Activated CD8-positive, alpha-beta memory T cell treated with anti-CD3 and anti-CD28 coated beads, Interleukin-2, amount 10 ng/mL, durations not matched to agents 7 days and 5 days (primary cell): Measurements from ENCODE around the gene FITM1. TPM values are rescaled to one million over a fixed set of nuclear protein-coding genes. Genes with fewer than 3 reads are reported as not detected.

Experiments used
- ATAC-seq: fragments of 150-1000 bp; cut with Tn5 transposase; one replicate; pipeline ENCODE4 v1.10.0; 2021; ENCODE audit warnings: moderate library complexity
- CTCF ChIA-PET: fragments of 350-600 bp; sonication (Branson Sonifier 250); formaldehyde crosslinking; loops from one replicate; lab custom pipeline; 2021; ENCODE audit warnings: antibody characterized with exemption; lab: Charles Lee
- DNase-seq: peaks from one replicate; pipeline ENCODE4 v3.0.0-alpha.2; 2020
- H3K27ac Mint-ChIP-seq: one replicate; pipeline ENCODE4 v1.8.0; 2021; ENCODE audit warnings: mild to moderate bottlenecking, mixed read lengths
- H3K27me3 Mint-ChIP-seq: one replicate; pipeline ENCODE4 v1.8.0; 2021; ENCODE audit warnings: mixed read lengths
- H3K36me3 Mint-ChIP-seq: one replicate; pipeline ENCODE4 v1.8.0; 2021; ENCODE audit warnings: mild to moderate bottlenecking, mixed read lengths
- H3K4me1 Mint-ChIP-seq: one replicate; pipeline ENCODE4 v1.8.0; 2021; ENCODE audit warnings: mixed read lengths
- H3K4me3 Mint-ChIP-seq: one replicate; pipeline ENCODE4 v1.8.0; 2021; ENCODE audit warnings: mild to moderate bottlenecking, moderate library complexity, mixed read lengths
- H3K9me3 Mint-ChIP-seq: one replicate; pipeline ENCODE4 v1.8.0; 2022; ENCODE audit warnings: low read depth, mixed read lengths
- microRNA-seq: library from miRNA; unstranded; fragments of <30 nt; microRNA quantifications from one replicate; pipeline ENCODE4 v1.2.0, GENCODE V29; 2022
- total RNA-seq, 2 experiments: library from RNA; stranded (reverse); gene quantifications; one replicate each; pipeline ENCODE4 v1.2.3, GENCODE V29; 2021

FITM1 gene
- total RNA-seq, 2 experiments from 2014 or later = 0.77 to 0.91 TPM

DNA sequence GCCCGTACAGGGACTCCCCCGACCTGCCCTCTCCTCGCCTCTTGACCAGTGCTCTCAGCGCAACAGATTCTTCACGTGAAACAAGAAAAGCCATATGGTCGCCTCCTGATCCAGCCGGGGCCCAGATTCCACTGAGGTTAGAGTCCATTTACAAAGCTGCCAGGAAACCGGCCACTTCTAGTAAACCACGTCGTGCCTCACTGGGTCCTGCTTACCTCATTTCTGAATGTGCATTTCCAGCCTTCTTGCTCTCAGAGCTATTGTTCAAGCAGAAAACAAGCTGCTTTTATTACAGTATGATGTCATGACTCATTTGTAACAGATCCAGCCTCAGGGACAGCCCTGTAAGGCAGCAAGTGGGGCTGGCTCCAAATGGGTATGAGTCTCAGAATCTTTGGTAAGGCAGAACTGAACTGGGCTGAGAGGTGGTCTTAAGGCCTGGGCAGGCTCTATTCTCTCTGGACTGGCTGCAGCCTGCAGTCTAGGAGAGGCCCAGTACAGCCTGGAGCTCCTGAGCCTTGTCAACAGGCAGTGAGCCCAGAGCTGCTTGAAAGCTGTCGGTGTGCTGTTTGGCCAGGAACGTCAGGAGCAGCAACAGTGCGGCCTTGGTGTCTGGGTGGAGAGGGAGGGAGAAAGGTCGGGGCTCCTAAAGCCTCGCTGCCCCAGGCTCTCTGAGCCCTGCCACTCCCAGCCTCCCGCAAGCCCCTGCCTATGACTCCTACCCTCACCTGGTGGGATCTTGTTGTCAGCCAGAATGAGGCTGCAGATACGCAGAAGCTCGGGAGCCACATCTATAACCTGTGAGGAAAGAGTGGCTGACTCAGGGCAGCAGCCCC, 49.7 kb downstream of the FITM1 start:
- Mint-ChIP-seq H3K4me3 (no peak overlapping the region), H3K9me3 (no peaks in the 10 kb centered on the region), H3K27ac (no peak overlapping the region), H3K27me3 (no peaks in the 10 kb centered on the region), H3K36me3 (peaks cover 21% of the 10 kb centered on the region), H3K4me1 (peaks cover under 1% of the 10 kb centered on the region)
- no peak for DNase-seq
- CTCF ChIA-PET = interaction anchor here (0.9 to 2.1 kb wide), 5 partner anchors 7 to 128 kb away, joined by 3 to 9 read pairs (median 4); partner anchors contain the start of genes CIDEB and IRF9
- ATAC-seq = no peak

DNA sequence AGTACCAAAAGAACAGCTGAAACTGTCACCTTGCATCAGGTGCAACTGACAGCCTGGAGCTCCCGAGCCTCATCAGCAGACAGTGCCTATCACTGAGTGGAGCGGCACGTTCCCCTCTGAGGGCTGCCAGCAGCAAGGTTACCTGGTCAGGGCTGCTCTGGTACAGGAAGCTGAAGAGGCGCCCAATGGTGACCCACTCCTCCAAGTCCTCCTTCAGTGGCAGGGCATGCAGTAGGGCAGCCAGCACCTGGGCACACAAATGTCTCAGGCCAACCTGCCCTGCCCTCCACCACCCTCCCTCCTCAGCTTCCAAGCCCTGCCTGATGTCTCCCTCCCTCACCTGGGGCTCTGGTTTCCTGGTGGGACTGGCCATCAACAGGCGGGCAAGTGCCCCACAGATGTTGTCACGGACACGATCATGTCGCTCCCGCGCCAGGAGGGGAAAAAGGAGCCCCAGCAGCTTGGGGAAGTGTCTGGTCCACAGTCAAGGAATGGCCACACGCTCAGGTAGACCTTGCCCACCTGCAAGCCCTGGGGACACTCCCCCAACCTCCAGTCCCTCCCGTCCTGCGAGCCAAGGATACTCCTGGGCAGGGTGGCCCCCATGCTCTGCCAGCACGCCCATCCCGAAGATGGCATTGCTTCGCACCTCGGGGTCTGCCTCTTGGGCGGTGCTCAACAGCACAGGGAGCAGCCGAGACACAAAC, 51.1 kb downstream of the FITM1 start:
- Mint-ChIP-seq H3K36me3 (peaks cover 23% of the 10 kb centered on the region), H3K27me3 (no peaks in the 10 kb centered on the region), H3K9me3 (no peaks in the 10 kb centered on the region), H3K27ac (no peak overlapping the region), H3K4me1 (peaks cover 2% of the 10 kb centered on the region), H3K4me3 (no peak overlapping the region)
- DNase-seq (no peak), ATAC-seq (no peak)
- CTCF ChIA-PET = interaction anchor here (0.7 to 2.1 kb wide), 4 partner anchors 11 to 126 kb away, joined by 3 to 6 read pairs (median 4); partner anchors contain the start of genes CIDEB and IRF9

Small RNA genes within 50 kb of the gene (microRNA-seq; reads per million reads assigned to microRNA genes)
- gene MIR7703 = not detected

Other genes starting within 250 kb of the FITM1 start
- gene DHRS4, start 176.9 kb upstream of the FITM1 start, total RNA-seq = 10 to 100 TPM; 15.5 to 20.7 TPM
- gene DHRS4L2, start 141.7 kb upstream of the FITM1 start, total RNA-seq = 10 to 100 TPM; 16.0 to 19.4 TPM
- 1 to 10 TPM; 2.9 to 3.3 TPM for gene CARMIL3, start 78.7 kb upstream of the FITM1 start, total RNA-seq
- under 1 TPM in 1 of 2 experiments, not detected in 1; 0.12 TPM for gene CPNE6, start 59.1 kb upstream of the FITM1 start, total RNA-seq
- gene PCK2, start 36.3 kb upstream of the FITM1 start, total RNA-seq = 10 to 100 TPM; 61.7 to 87.0 TPM
- 10 to 100 TPM; 86.3 to 94.4 TPM for gene DCAF11, start 15.9 kb upstream of the FITM1 start, total RNA-seq
- 1 to 10 TPM; 2.6 to 3.2 TPM for gene NRL, start 15.7 kb upstream of the FITM1 start, total RNA-seq
- gene PSME1, start 5.5 kb downstream of the FITM1 start, total RNA-seq = 100 to 1,000 TPM; 420 to 454 TPM
- 10 to 100 TPM; 45.5 to 56.1 TPM for gene EMC9, start 10.9 kb downstream of the FITM1 start, total RNA-seq
- 100 to 1,000 TPM; 577 to 623 TPM for gene PSME2, start 16.0 kb downstream of the FITM1 start, total RNA-seq
- gene RNF31, start 16.8 kb downstream of the FITM1 start, total RNA-seq = 100 to 1,000 TPM; 129 to 149 TPM
- gene IRF9, start 30.6 kb downstream of the FITM1 start, total RNA-seq = 100 to 1,000 TPM; 238 to 295 TPM
- 10 to 100 TPM; 52.9 to 92.8 TPM for gene REC8, start 41.4 kb downstream of the FITM1 start, total RNA-seq
- gene IPO4, start 58.2 kb downstream of the FITM1 start, total RNA-seq = 10 to 100 TPM; 32.4 to 54.9 TPM
- gene TM9SF1, start 64.8 kb downstream of the FITM1 start, total RNA-seq = 10 to 100 TPM; 26.7 to 32.8 TPM
- under 1 TPM in 1 of 2 experiments, not detected in 1; 0.42 TPM for gene TSSK4, start 75.0 kb downstream of the FITM1 start, total RNA-seq
- gene CHMP4A, start 82.8 kb downstream of the FITM1 start, total RNA-seq = 10 to 100 TPM; 80.5 to 82.5 TPM
- gene MDP1, start 85.4 kb downstream of the FITM1 start, total RNA-seq = 10 to 100 TPM; 11.4 to 16.9 TPM
- gene NEDD8, start 101.7 kb downstream of the FITM1 start, total RNA-seq = 100 to 1,000 TPM; 181 to 205 TPM
- gene GMPR2, start 102.3 kb downstream of the FITM1 start, total RNA-seq = 10 to 100 TPM; 70.6 to 71.3 TPM
- 100 to 1,000 TPM; 111 to 130 TPM for gene TINF2, start 112.0 kb downstream of the FITM1 start, total RNA-seq
- gene TGM1, start 132.5 kb downstream of the FITM1 start, total RNA-seq = 1 to 10 TPM; 3.0 to 5.1 TPM
- gene RABGGTA, start 140.9 kb downstream of the FITM1 start, total RNA-seq = 10 to 100 TPM; 34.3 to 44.6 TPM
- 10 to 100 TPM; 14.2 to 26.5 TPM for gene DHRS1, start 169.1 kb downstream of the FITM1 start, total RNA-seq
- gene NOP9, start 169.2 kb downstream of the FITM1 start, total RNA-seq = 10 to 100 TPM; 34.2 to 38.3 TPM
- 10 to 100 TPM; 24.5 to 44.2 TPM for gene CIDEB, start 177.3 kb downstream of the FITM1 start, total RNA-seq
- gene LTB4R2, start 179.5 kb downstream of the FITM1 start, total RNA-seq = 10 to 100 TPM; 12.6 to 18.8 TPM
- 10 to 100 TPM; 15.6 to 32.5 TPM for gene LTB4R, start 180.8 kb downstream of the FITM1 start, total RNA-seq
- 1 to 10 TPM; 1.6 to 3.4 TPM for gene ADCY4, start 204.4 kb downstream of the FITM1 start, total RNA-seq
- gene RIPK3, start 209.3 kb downstream of the FITM1 start, total RNA-seq = 10 to 100 TPM; 22.9 to 29.4 TPM
- 1 to 10 TPM in 1 of 2 experiments, not detected in 1; 1.3 TPM for gene NFATC4, start 237.5 kb downstream of the FITM1 start, total RNA-seq